Gastrocnemius medialis (tissue), 4 donors: ENCODE data around the gene DDIT4.

Source experiments
- POLR2A ChIP-seq, 2 donors: fragments of 450-650 bp; IDR thresholded peaks; one replicate each; pipeline ENCODE4 v1.6.1; 2017; ENCODE audit warnings: antibody characterized with exemption in 2 of 2, mild to moderate bottlenecking in 2 of 2, moderate library complexity in 2 of 2
- TF ChIP-seq, protein P1 (sequence below), 5 experiments: fragments of 450-650 bp in 3 of 5; fragments of 200-600 bp in 2 of 5; sonication (generic) in 2 of 5; IDR thresholded peaks in 4 of 5; conservative IDR thresholded peaks in 1 of 5; 1 replicate in 4 of 5; 2 replicates in 1 of 5; pipeline ENCODE4 v1.5.1; 2016 to 2019; ENCODE audit warnings: antibody characterized with exemption in 5 of 5, mild to moderate bottlenecking in 3 of 5, moderate library complexity in 3 of 5

DNA sequence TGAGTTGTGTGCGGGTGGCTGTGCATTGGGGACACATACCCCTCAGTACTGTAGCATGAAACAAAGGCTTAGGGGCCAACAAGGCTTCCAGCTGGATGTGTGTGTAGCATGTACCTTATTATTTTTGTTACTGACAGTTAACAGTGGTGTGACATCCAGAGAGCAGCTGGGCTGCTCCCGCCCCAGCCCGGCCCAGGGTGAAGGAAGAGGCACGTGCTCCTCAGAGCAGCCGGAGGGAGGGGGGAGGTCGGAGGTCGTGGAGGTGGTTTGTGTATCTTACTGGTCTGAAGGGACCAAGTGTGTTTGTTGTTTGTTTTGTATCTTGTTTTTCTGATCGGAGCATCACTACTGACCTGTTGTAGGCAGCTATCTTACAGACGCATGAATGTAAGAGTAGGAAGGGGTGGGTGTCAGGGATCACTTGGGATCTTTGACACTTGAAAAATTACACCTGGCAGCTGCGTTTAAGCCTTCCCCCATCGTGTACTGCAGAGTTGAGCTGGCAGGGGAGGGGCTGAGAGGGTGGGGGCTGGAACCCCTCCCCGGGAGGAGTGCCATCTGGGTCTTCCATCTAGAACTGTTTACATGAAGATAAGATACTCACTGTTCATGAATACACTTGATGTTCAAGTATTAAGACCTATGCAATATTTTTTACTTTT lies 1.8 kb downstream of the DDIT4 start:
- TF ChIP-seq, protein P1, sequence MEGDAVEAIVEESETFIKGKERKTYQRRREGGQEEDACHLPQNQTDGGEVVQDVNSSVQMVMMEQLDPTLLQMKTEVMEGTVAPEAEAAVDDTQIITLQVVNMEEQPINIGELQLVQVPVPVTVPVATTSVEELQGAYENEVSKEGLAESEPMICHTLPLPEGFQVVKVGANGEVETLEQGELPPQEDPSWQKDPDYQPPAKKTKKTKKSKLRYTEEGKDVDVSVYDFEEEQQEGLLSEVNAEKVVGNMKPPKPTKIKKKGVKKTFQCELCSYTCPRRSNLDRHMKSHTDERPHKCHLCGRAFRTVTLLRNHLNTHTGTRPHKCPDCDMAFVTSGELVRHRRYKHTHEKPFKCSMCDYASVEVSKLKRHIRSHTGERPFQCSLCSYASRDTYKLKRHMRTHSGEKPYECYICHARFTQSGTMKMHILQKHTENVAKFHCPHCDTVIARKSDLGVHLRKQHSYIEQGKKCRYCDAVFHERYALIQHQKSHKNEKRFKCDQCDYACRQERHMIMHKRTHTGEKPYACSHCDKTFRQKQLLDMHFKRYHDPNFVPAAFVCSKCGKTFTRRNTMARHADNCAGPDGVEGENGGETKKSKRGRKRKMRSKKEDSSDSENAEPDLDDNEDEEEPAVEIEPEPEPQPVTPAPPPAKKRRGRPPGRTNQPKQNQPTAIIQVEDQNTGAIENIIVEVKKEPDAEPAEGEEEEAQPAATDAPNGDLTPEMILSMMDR (IDR thresholded peaks at IDR 0.05 in 4 of 5, conservative IDR thresholded peaks at IDR 0.05 in 1 of 5) = no peak
- peak in 1 of 2 donors; percentile 26 for TF ChIP-seq POLR2A (IDR thresholded peaks at IDR 0.05)
